NCI-H524 treated with DMSO at 0.1 percent for 48 hours (cell line): ENCODE results near the gene NAA15.
"Not testable (repeated sequence)": the region's sequence is repeated elsewhere in the genome, so short reads cannot be mapped to it uniquely, and the experiment has no call there.

Experiments used
- DNase-seq: peaks from one replicate; lab custom pipeline; 2025; lab: John Stamatoyannopoulos, UW

The NAA15 gene

GRCh38 chr4:139297001-139297410 is 4.3 kb upstream of the NAA15 start:
- no peak for DNase-seq

GRCh38 chr4:139299536-139299935 is 1.8 kb upstream of the NAA15 start:
- DNase-seq = no peak

GRCh38 chr4:139300431-139301112 is 733 bp upstream of the NAA15 start:
- DNase-seq = no peak

GRCh38 chr4:139301821-139302611 is 711 bp downstream of the NAA15 start, which contains the start of gene NDUFC1:
Gene NDUFC1, minus strand, starts transcription at chr4:139302477. Its CDS starts 6,679 bp downstream, at chr4:139295798.
- DNase-seq = no peak

- no peak for DNase-seq
These were observed 3.6 kb downstream of the NAA15 start for GRCh38 chr4:139304920-139305319.

GRCh38 chr4:139311909-139312308 is 10.6 kb downstream of the NAA15 start:
- DNase-seq = no peak

GRCh38 chr4:139312552-139313332 is 11.4 kb downstream of the NAA15 start:
- no peak for DNase-seq

GRCh38 chr4:139313414-139313813 is 12.1 kb downstream of the NAA15 start:
- DNase-seq = not testable (repeated sequence)

GRCh38 chr4:139314047-139314800 is 12.9 kb downstream of the NAA15 start:
- no peak for DNase-seq

- no peak for DNase-seq
These were observed 13.9 kb downstream of the NAA15 start for GRCh38 chr4:139315221-139315675.

GRCh38 chr4:139316733-139317132 is 15.4 kb downstream of the NAA15 start:
- DNase-seq = no peak

GRCh38 chr4:139317635-139318034 is 16.3 kb downstream of the NAA15 start:
- DNase-seq = no peak

GRCh38 chr4:139319571-139319970 is 18.3 kb downstream of the NAA15 start:
- no peak for DNase-seq

GRCh38 chr4:139322070-139322469 is 20.8 kb downstream of the NAA15 start:
- not testable (repeated sequence) for DNase-seq

GRCh38 chr4:139322541-139322940 is 21.2 kb downstream of the NAA15 start:
- DNase-seq = not testable (repeated sequence)

GRCh38 chr4:139324620-139325019 is 23.3 kb downstream of the NAA15 start:
- no peak for DNase-seq

- DNase-seq = no peak
These were observed 28.4 kb downstream of the NAA15 start for GRCh38 chr4:139329665-139330200.

GRCh38 chr4:139330283-139330682 is 29.0 kb downstream of the NAA15 start:
- DNase-seq = no peak

- no peak for DNase-seq
These were observed 29.9 kb downstream of the NAA15 start for GRCh38 chr4:139331185-139331584.

- no peak for DNase-seq
These were observed 31.7 kb downstream of the NAA15 start for GRCh38 chr4:139333046-139333445.

GRCh38 chr4:139337612-139338011 is 36.3 kb downstream of the NAA15 start:
- no peak for DNase-seq
